Stimulated activated CD4-positive, alpha-beta T cell treated with anti-CD3 and anti-CD28 coated beads, Interleukin-1b, Interleukin-23, amount 100 ng/mL, for 4 hours (primary cell): ENCODE measurements around the gene OR8H2.
"Not testable (repeated sequence)": the region's sequence is repeated elsewhere in the genome, so short reads cannot be mapped to it uniquely, and the experiment has no call there.

ENCODE experiments used
- DNase-seq, 2 donors: peaks; one replicate each; pipeline ENCODE4 v3.0.0-alpha.2; 2020; ENCODE audit warnings: low read depth in 2 of 2

Gene OR8H2

DNA sequence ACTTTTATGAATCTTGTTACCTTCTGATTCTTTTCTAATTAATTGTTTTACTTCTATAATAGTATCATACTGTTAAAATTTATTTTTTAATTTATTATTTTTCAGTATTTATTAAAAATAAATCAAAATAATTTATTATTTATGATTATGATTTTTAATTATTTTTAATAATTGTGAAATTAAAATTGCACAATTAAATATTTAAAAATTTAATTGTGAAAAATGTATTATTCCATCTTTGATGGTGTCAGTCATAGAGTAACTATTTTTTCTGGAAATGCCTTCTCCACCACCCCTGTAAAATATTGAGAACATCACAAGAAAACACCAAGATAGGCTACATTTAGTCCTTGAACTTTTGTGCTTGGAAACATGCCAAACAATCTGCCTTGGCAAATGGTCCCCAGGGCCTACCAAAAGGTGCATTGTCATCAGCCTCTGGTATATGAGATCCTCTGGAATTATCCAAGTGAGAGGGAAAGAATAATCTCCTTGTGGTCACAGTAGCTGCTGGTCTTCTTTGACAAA lies at the start of gene OR8H2:
TSS of gene OR8H2 (plus strand) at position 478 of the 528 bp plus-strand sequence. CDS start 1,356 bp downstream, outside the sequence.
- no peak for DNase-seq

GRCh38 chr11:56056366-56056765 lies 47.1 kb upstream of the OR8H2 start:
- DNase-seq: not testable (repeated sequence)

DNA sequence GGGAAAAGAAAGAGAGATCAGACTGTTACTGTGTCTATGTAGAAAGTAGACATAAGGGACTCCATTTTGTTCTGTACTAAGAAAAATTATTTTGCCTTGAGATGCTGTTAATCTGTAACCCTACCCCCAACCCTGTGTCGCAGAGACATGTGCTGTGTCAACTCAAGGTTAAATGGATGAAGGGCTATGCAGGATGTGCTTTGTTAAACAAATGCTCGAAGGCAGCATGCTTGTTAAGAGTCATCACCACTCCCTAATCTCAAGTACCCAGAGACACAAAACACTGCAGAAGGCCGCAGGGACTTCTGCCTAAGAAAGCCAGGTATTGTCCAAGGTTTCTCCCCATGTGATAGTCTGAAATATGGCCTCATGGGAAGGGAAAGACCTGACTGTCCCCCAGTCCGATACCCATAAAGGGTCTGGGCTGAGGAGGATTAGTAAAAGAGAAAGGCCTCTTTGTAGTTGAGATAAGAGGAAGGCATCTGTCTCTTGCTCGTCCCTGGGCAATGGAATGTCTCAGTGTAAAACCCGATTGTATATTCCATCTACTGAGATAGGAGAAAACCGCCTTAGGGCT lies 45.7 kb upstream of the OR8H2 start:
- DNase-seq: not testable (repeated sequence)

DNA sequence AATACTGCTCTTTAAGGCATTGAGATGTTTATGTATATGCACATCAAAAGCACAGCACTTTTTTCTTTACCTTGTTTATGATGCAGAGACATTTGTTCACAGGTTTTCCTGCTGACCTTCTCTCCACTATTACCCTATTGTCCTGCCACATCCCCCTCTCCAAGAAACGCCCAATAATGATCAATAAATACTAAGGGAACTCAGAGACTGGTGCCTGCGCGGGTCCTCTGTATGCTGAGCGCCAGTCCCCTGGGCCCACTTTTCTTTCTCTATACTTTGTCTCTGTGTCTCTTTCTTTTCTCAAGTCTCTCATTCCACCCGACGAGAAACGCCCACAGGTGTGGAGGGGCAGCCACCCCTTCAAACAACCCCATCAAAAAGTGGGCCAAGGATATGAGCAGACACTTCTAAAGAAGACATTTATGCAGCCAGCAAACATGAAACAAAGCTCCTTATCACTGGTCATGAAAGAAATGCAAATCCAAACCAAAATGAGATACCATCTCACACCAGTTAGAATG lies 45.2 kb upstream of the OR8H2 start:
- not testable (repeated sequence) for DNase-seq

DNA sequence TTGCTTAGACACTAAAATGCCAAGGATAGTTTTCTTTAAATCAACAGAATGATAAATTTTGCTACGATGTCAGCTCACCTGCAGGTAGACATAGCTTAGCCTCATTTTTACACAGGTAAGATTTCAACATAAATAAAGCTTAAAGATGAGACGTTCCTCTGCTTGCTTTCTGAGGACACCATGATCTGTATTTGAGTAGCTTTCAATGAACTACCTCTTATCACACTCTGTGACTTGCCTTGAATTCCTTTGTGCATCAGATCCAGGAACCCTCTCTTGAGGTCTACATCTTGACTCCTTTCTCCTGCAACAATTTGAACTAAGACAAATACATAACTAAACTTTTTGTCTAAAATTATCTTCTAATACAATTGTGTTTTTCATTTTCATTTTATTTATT lies 36.5 kb upstream of the OR8H2 start:
- DNase-seq: no peak

DNA sequence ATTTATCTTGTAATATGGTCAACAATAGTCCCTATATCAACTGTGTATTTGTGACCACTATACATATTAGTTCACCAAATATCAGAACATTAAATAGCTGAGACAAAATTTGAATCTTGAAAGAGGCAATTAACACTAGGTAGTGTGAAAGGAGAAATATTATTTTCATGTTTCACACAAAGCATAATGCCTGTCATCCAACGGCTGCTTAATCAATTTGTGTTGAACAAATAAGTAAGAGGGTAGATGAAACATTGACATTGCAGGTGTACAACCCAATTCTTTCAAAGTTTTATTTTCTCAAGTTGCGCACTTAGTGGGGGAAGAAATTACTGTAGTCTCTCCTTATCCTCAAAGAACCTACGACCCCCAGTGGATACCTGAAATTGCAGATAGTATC lies 13.8 kb upstream of the OR8H2 start:
- no peak for DNase-seq

- DNase-seq: no peak
Measured at GRCh38 chr11:56093008-56093407, 10.5 kb upstream of the OR8H2 start, which contains the start of gene OR8I2. OR8I2 (plus strand) TSS chr11:56093308; CDS start chr11:56093308, 0 bp downstream.

- DNase-seq: no peak
Measured at GRCh38 chr11:56122073-56122472, 18.6 kb downstream of the OR8H2 start, which contains the start of gene OR8H3. OR8H3 (plus strand) TSS chr11:56122373; CDS start chr11:56122373, 0 bp downstream.

- DNase-seq: no peak
Measured at GRCh38 chr11:56140151-56140661, 36.7 kb downstream of the OR8H2 start, which contains the start of gene OR8J3. OR8J3 (minus strand) TSS chr11:56140201; CDS start chr11:56137718, 2,483 bp downstream.

GRCh38 chr11:56143681-56144080 lies 40.2 kb downstream of the OR8H2 start:
- DNase-seq: not testable (repeated sequence)

- DNase-seq: no peak
Measured at GRCh38 chr11:56151376-56151775, 47.9 kb downstream of the OR8H2 start.

- DNase-seq: no peak
Measured at GRCh38 chr11:56152333-56152732, 48.8 kb downstream of the OR8H2 start.
